ENCODE measurements around the gene PCBP4.

- no peak for TF ChIP-seq CTCF (conservative IDR thresholded peaks at IDR 0.05; ENCODE audit: low read length)
- TF ChIP-seq EZH2phosphoT487 (IDR thresholded peaks at IDR 0.05; ENCODE audit: borderline replicate concordance, low read depth, low read length), result no peak
These were observed 3.5 kb upstream of the PCBP4 start for GRCh38 chr3:51970606-51971300.
